ENCODE results near the gene ERMP1.

DNA sequence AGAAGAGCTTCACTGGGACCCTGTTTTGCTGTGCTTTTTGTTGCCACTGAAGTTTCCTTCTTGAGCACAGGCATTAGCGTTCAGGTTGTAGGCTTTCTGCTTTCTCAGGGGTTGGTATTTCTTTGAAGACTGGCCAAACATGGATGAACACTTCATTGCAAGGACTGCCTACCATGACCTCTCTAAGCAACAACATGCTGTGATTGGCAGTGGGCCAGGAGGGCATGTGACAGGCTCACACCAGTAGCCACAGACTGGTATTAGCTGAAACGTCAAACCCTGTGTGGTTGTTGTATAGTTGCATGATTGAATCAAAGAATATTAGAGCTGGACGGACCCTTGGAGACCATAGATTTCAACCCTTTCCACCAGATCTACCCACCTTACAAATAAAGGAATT, 37.8 kb upstream of the ERMP1 start:
- TF ChIP-seq POLR2A (IDR thresholded peaks at IDR 0.05; ENCODE audit: low read depth, low read length): no peak
- TF ChIP-seq POLR2AphosphoS5 (IDR thresholded peaks at IDR 0.05; ENCODE audit: low read depth, low read length): no peak
- no peak for TF ChIP-seq TAF1 (IDR thresholded peaks at IDR 0.05; ENCODE audit: borderline replicate concordance, low read depth, low read length)

All from GM12892 (cell line).